ENCODE measurements around the gene IZUMO1R. TPM values are rescaled to one million over a fixed set of nuclear protein-coding genes. Genes with fewer than 3 reads are reported as not detected.
"Not testable (repeated sequence)": the region's sequence is repeated elsewhere in the genome, so short reads cannot be mapped to it uniquely, and the experiment has no call there.

Gene IZUMO1R
- total RNA-seq, 1 experiment from 2014 or later = not detected

- TF ChIP-seq, protein P1, sequence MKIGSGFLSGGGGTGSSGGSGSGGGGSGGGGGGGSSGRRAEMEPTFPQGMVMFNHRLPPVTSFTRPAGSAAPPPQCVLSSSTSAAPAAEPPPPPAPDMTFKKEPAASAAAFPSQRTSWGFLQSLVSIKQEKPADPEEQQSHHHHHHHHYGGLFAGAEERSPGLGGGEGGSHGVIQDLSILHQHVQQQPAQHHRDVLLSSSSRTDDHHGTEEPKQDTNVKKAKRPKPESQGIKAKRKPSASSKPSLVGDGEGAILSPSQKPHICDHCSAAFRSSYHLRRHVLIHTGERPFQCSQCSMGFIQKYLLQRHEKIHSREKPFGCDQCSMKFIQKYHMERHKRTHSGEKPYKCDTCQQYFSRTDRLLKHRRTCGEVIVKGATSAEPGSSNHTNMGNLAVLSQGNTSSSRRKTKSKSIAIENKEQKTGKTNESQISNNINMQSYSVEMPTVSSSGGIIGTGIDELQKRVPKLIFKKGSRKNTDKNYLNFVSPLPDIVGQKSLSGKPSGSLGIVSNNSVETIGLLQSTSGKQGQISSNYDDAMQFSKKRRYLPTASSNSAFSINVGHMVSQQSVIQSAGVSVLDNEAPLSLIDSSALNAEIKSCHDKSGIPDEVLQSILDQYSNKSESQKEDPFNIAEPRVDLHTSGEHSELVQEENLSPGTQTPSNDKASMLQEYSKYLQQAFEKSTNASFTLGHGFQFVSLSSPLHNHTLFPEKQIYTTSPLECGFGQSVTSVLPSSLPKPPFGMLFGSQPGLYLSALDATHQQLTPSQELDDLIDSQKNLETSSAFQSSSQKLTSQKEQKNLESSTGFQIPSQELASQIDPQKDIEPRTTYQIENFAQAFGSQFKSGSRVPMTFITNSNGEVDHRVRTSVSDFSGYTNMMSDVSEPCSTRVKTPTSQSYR (CRISPR knock-in tag; IDR thresholded peaks at IDR 0.05) = no peak
- TF ChIP-seq RELA (CRISPR knock-in tag; IDR thresholded peaks at IDR 0.05; ENCODE audit: borderline replicate concordance) (no peak), ZNF232 (CRISPR knock-in tag; IDR thresholded peaks at IDR 0.05) (no peak), CREM (CRISPR knock-in tag; IDR thresholded peaks at IDR 0.05) (no peak), ETV6 (CRISPR knock-in tag; IDR thresholded peaks at IDR 0.05) (no peak)
Measured at GRCh38 chr11:94276943-94277342, 27.4 kb upstream of the IZUMO1R start (continued).

DNA sequence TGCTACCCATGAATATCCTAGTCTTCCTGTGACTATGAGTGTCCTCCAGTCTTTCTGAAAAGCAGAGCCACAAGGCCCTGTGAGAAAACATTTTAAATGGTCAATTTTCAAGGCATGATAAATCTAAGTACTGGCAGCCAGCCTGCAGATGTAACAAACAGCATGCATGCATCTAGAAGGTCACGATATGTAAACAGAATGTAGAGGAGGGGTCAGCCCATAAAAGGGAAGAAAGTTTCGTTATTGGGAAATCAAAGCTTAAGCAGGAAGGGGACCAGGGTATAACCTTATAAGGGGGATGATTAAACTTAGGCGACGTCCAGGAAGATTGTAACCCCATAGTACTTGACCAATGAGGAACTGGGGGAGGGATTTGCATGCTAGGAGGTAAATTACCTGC, 26.2 kb upstream of the IZUMO1R start:
- CTCF ChIA-PET, H3K27ac Mint-ChIP-seq, ATAC-seq: not testable (repeated sequence)

DNA sequence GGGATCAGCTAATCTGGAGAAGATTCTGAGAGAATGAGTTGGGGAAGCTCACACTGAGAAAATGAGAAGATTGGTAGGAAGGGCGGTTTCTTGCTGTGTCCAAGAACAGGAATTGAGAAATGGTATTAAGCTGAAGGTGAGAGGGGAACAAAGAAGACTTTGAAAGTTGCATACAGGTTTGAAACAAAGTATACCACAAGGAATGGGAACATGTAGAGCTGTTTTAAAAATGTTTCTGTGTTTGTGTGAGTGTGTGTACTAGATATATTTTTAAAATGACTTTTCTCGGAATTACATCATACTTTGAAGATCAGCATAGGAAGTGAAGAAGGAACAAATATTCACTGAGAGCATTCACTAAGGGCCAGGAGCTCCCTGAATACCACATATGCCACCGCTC, 24.4 kb upstream of the IZUMO1R start:
- Mint-ChIP-seq H3K27ac (no peak overlapping the region), H3K4me1 (peaks cover 20% of the 10 kb centered on the region), H3K4me3 (no peak overlapping the region), H3K27me3 (ENCODE audit: low read depth) (no peaks in the 10 kb centered on the region), H3K36me3 (no peaks in the 10 kb centered on the region), H3K9me3 (no peaks in the 10 kb centered on the region)
- DNase-seq (ENCODE audit: low spot score) (no peak), ATAC-seq (no peak)
- POLR2A ChIA-PET = no interaction called here
- CTCF ChIA-PET = no interaction called here
- TF ChIP-seq STAT6 (CRISPR knock-in tag; conservative IDR thresholded peaks at IDR 0.05; ENCODE audit: low read depth) (no peak), RORB (CRISPR knock-in tag; IDR thresholded peaks at IDR 0.05) (no peak), CBFB (CRISPR knock-in tag; IDR thresholded peaks at IDR 0.05; ENCODE audit: low read depth) (no peak), ZNF671 (CRISPR knock-in tag; IDR thresholded peaks at IDR 0.05) (no peak), ETV6 (CRISPR knock-in tag; IDR thresholded peaks at IDR 0.05) (no peak), HMGA2 (CRISPR knock-in tag; IDR thresholded peaks at IDR 0.05) (no peak), ZBTB43 (CRISPR knock-in tag; IDR thresholded peaks at IDR 0.05) (no peak), EMX1 (CRISPR knock-in tag; IDR thresholded peaks at IDR 0.05) (no peak), TCF7 (CRISPR knock-in tag; IDR thresholded peaks at IDR 0.05; ENCODE audit: low read depth) (no peak), TEAD1 (CRISPR knock-in tag; IDR thresholded peaks at IDR 0.05) (no peak), ZMAT4 (CRISPR knock-in tag; IDR thresholded peaks at IDR 0.05) (no peak), NFE2L1 (CRISPR knock-in tag; IDR thresholded peaks at IDR 0.05) (no peak), IRF1 (CRISPR knock-in tag; IDR thresholded peaks at IDR 0.05) (no peak), NR2C2 (CRISPR knock-in tag; IDR thresholded peaks at IDR 0.05) (no peak), ZNF219 (CRISPR knock-in tag; IDR thresholded peaks at IDR 0.05; ENCODE audit: borderline replicate concordance) (no peak)
- TF ChIP-seq, protein P2, sequence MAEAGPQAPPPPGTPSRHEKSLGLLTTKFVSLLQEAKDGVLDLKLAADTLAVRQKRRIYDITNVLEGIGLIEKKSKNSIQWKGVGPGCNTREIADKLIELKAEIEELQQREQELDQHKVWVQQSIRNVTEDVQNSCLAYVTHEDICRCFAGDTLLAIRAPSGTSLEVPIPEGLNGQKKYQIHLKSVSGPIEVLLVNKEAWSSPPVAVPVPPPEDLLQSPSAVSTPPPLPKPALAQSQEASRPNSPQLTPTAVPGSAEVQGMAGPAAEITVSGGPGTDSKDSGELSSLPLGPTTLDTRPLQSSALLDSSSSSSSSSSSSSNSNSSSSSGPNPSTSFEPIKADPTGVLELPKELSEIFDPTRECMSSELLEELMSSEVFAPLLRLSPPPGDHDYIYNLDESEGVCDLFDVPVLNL (CRISPR knock-in tag; IDR thresholded peaks at IDR 0.05; ENCODE audit: borderline replicate concordance, low read depth) = no peak
- TF ChIP-seq, protein P3, sequence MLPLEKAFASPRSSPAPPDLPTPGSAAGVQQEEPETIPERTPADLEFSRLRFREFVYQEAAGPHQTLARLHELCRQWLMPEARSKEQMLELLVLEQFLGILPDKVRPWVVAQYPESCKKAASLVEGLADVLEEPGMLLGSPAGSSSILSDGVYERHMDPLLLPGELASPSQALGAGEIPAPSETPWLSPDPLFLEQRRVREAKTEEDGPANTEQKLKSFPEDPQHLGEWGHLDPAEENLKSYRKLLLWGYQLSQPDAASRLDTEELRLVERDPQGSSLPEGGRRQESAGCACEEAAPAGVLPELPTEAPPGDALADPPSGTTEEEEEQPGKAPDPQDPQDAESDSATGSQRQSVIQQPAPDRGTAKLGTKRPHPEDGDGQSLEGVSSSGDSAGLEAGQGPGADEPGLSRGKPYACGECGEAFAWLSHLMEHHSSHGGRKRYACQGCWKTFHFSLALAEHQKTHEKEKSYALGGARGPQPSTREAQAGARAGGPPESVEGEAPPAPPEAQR (CRISPR knock-in tag; IDR thresholded peaks at IDR 0.05) = no peak
- TF ChIP-seq, protein P4, sequence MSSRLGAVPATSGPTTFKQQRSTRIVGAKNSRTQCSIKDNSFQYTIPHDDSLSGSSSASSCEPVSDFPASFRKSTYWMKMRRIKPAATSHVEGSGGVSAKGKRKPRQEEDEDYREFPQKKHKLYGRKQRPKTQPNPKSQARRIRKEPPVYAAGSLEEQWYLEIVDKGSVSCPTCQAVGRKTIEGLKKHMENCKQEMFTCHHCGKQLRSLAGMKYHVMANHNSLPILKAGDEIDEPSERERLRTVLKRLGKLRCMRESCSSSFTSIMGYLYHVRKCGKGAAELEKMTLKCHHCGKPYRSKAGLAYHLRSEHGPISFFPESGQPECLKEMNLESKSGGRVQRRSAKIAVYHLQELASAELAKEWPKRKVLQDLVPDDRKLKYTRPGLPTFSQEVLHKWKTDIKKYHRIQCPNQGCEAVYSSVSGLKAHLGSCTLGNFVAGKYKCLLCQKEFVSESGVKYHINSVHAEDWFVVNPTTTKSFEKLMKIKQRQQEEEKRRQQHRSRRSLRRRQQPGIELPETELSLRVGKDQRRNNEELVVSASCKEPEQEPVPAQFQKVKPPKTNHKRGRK (CRISPR knock-in tag; IDR thresholded peaks at IDR 0.05; ENCODE audit: borderline replicate concordance) = no peak

More for the DNA sequence above, 26.2 kb upstream of the IZUMO1R start:
- H3K9me3 Mint-ChIP-seq; H3K36me3 Mint-ChIP-seq; H3K4me3 Mint-ChIP-seq; DNase-seq (ENCODE audit: low spot score); POLR2A ChIA-PET; H3K27me3 Mint-ChIP-seq (ENCODE audit: low read depth): not testable (repeated sequence)
- peaks cover 10% of the 10 kb centered on the region for H3K4me1 Mint-ChIP-seq
